ENCODE results near the gene SDCCAG8.

SDCCAG8 gene

DNA sequence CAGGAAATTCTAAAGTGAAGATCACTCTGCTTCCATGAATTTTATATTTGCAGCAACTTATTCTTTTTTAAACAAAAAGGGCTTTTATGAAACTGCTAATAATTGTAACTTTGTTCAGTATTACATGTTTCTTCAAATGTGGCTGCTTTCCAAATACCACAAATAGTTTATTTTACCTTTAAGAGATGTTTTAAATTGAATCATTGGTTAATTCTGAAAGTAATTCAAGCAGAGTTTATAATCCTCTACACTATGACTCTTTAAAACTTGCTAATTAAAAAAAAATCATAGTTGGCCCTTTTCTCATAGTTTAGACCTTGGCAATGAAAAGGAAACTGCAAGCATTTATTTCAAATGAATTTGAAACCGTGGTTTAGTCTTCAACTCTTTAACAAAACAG is 59.6 kb downstream of the SDCCAG8 start:
- no peak for DNase-seq (ENCODE audit: low read depth)
- TF ChIP-seq CTCF (IDR thresholded peaks at IDR 0.05; ENCODE audit: control insufficient read depth, insufficient read depth, low read depth, low read length, missing control alignments): no peak
- H3K4me3 ChIP-seq (ENCODE audit: control insufficient read depth, low read depth, low read length): no peak overlapping the region

GRCh38 chr1:243315893-243316292 is 60.1 kb downstream of the SDCCAG8 start:
- no peak overlapping the region for H3K4me3 ChIP-seq (ENCODE audit: control insufficient read depth, low read depth, low read length)
- TF ChIP-seq CTCF (IDR thresholded peaks at IDR 0.05; ENCODE audit: control insufficient read depth, insufficient read depth, low read depth, low read length, missing control alignments): no peak
- DNase-seq (ENCODE audit: low read depth): no peak

DNA sequence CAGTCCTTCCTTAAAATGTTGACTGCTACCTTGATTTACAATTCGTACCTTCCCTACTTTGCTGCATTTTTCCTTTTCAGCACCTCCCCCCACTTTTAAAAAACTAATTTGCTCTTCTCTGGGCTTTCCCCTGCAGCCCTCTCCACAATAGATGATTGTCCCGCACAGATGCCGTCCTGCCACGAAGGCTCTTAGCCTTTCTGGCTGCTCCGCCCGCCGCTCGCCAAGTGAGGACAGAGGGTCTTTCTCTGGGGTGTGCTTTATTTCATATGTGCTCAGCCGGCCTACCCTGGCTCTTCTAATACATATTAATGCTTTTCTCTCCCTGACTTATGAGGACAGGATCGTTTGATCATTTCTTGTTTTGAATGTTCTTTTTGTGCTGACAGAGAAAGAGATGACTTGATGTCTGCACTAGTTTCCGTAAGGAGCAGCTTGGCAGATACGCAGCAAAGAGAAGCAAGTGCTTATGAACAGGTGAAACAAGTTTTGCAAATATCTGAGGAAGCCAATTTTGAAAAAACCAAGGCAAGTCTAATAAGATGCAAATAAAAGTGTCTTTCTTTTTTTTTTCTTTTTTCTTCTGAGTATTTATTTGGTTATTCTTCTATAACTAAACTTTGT is 60.6 kb downstream of the SDCCAG8 start:
- H3K4me3 ChIP-seq (ENCODE audit: control insufficient read depth, low read depth, low read length): no peak overlapping the region
- DNase-seq (ENCODE audit: low read depth): no peak
- no peak for TF ChIP-seq CTCF (IDR thresholded peaks at IDR 0.05; ENCODE audit: control insufficient read depth, insufficient read depth, low read depth, low read length, missing control alignments)

GRCh38 chr1:243320224-243320623 is 64.4 kb downstream of the SDCCAG8 start:
- no peak for DNase-seq (ENCODE audit: low read depth)
- no peak overlapping the region for H3K4me3 ChIP-seq (ENCODE audit: control insufficient read depth, low read depth, low read length)
- TF ChIP-seq CTCF (IDR thresholded peaks at IDR 0.05; ENCODE audit: control insufficient read depth, insufficient read depth, low read depth, low read length, missing control alignments): no peak

- TF ChIP-seq CTCF (IDR thresholded peaks at IDR 0.05; ENCODE audit: control insufficient read depth, insufficient read depth, low read depth, low read length, missing control alignments): no peak
- no peak for DNase-seq (ENCODE audit: low read depth)
- H3K4me3 ChIP-seq (ENCODE audit: control insufficient read depth, low read depth, low read length): no peak overlapping the region
These were observed 66.5 kb downstream of the SDCCAG8 start for GRCh38 chr1:243322326-243322725.

GRCh38 chr1:243323491-243323890 is 67.7 kb downstream of the SDCCAG8 start:
- H3K4me3 ChIP-seq (ENCODE audit: control insufficient read depth, low read depth, low read length): no peak overlapping the region
- no peak for DNase-seq (ENCODE audit: low read depth)
- no peak for TF ChIP-seq CTCF (IDR thresholded peaks at IDR 0.05; ENCODE audit: control insufficient read depth, insufficient read depth, low read depth, low read length, missing control alignments)
